GM19463 (cell line): ENCODE results near the gene KRTAP10-9.
"Not testable (repeated sequence)": the region's sequence is repeated elsewhere in the genome, so short reads cannot be mapped to it uniquely, and the experiment has no call there.

ENCODE experiments used
- ATAC-seq: cut with Tn5 transposase; IDR thresholded peaks from one replicate; pipeline ENCODE4 v1.9.1; 2021; ENCODE audit warnings: mild to moderate bottlenecking, moderate library complexity; ENCODE audit not compliant: unreplicated experiment

Gene KRTAP10-9

DNA sequence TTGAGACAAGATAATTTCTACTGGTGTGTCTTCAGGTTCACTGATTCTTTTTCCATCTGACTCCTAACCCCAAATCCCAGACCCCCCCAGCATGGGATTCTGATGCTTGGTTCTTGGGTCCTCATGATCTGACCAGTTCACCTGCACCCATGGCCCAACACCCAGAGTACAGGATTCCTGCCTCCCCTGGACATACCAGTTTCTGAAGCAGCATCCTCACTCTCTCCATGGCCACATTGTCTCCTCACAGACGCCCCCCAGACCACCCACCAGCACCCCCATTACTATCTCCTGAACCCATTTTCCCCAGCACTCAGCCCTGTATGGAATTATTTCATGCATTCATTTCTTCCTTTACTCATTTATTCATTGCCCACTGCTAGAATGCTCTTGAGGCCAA lies 30.0 kb downstream of the KRTAP10-9 start:
- ATAC-seq: no peak

DNA sequence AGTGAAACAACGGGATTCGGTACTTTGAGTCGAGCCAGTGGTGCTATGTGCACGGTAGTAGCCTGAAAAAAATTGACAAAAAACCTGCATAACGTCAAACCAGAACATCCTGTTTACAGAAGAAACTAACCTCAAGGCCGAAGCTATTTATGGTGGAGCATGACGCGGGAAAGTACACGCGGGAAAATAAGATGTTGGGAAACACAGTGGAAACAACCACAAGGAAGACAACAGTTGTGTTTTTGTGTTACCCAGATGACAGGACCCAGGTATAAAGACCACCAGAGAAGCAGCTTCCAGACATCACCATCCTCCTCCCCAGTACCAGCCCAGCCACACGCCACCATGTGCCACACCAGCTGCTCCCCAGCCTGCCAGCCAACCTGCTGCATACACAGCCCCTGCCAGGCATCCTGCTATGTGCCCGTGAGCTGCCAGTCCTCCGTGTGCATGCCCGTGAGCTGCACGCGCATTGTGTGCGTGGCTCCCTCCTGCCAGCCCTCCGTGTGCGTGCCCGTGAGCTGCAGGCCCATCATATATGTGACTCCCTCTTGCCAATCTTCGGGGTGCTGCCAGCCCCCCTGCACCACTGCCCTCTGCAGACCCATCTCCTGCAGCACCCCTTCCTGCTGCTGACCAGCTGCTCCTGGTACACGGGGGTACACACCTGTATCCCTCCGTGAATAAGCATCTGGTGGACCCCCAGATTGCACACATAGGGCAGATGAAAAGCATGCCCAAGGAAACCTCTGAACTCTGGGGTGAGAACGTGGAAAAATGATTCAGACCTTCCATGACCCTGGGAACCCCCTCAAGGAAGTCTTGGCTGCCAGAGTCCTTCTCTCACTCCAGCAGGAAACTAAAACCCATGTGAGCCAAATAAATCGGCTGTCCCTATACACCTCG lies 31.0 kb downstream of the KRTAP10-9 start, which contains the start of gene KRTAP12-3:
KRTAP12-3 (plus strand) TSS at position 298 of the 906 bp plus-strand sequence; CDS start at position 346, 48 bp downstream.
- ATAC-seq: no peak

DNA sequence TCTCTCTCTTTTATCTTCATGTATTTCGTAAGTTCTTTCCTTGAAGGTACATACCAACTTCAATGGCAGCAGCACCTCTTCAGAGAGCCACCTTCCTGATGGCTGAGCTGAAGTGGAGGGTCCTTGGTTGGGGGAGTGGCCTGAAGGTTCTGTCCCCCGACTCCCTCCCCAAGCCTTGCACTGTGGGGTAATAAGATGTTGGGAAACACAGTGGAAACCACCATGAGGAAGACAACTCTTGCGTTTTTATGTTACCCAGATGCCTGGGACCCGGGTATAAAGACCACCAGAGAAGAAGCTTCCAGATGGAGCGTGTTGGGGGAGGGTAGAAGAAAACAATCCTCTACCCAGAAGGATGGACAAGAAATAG lies 31.6 kb downstream of the KRTAP10-9 start:
- ATAC-seq: no peak

DNA sequence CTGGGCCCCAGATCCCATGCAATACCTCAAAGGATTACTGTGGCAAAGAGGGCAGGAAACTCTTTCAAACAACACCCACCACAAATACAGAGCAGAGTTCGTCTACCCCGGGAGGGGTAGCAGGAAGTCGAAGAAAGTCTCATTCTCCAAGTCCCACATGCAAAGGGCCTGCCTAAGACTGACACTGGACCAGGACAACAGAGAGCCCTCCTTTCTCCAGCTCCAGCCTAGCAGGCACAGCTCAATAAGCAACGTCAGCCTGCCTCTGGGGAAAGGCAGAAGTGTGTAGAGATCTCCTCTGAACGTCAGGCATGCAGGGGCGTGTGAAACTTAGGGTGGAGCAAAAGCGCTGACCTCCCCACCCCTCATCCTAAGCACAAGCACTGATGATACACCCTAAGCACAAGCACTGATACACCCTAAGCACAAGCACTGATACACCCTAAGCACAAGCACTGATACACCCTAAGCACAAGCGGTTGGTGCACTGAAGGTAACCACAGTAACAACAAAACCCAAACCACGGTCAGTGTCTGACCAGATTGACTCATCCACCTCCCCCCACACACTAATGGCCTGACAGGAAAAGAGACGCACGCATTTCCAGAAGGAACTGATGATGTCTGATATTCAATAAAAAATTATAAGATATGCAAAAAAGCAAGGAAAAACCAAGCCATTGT lies 32.2 kb downstream of the KRTAP10-9 start:
- ATAC-seq: no peak

DNA sequence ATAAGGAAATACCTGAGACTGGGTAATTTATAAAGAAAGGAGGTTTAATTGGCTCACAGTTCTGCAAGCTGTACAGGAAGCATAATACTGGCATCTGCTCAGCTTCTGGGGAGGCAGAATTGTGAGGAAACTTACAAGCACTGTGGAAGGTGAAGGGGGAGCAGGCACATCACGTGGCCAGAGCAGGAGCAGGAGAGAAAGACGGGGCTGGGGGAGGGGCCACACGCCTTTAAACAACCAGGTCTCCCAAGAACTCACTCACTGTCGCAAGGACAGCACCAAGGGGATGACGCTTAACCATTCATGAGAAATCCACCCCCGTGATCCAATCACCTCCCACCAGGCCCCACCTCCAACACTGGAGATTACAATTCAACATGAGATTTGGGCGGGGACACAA lies 34.7 kb downstream of the KRTAP10-9 start:
- ATAC-seq: not testable (repeated sequence)

DNA sequence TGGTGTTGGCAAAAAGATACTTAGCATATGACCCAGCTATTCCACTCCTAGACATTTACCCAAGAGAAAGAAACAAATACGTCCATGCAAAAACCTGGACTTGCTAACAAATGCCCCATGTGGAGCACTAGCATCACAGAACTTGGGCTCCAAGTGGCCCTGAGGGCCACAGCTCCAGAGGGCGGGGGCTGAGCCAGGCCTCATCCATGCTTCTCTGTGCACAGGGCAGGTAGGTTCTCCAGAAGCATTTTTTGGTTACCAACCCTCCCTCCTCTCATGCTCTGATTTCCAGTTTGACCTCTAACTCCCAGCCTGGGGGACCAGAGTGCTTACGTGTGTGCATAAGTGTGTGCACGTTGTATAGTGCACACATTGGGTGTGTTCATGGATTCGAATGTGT lies 37.8 kb downstream of the KRTAP10-9 start:
- no peak for ATAC-seq

DNA sequence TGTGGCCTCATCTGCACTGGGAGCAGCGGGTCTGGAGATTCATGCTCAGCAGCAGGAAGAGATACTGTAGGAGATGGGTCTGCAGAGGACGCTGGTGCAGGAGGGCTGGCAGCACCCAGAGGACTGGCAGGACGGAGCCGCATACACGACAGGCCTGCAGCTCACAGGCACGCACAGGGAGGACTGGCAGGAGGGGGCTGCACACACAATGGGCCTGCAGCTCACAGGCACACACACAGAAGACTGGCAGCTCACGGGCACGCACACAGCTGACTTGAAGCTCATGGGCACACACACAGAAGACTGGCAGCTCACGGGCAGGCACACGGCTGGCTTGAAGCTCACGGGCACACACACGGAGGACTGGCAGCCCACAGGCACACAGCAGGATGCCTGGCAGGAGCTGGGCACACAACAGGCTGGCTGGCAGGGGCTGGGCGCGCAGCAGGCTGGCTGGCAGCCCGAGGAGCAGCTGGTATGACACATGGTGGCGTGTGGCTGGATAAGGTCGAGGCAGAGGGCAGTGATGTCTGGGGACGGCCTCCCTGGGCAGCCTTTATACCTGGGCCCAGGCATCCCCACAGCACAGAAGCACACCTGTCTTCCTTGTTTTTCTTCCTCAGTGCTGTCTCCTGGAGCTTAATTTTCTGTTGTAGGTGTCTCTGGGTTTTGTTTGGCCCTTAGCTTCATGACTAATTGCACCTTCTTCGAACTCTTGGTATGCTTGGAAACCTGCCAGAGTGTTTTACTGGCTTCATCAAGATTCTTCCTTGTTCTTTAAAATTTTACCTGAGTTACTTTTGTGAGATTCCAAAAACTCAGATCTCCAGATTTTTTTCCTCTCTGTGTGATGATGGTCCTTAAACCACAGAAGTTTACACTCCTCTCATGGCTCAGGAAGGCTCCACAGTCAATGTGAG lies 39.8 kb downstream of the KRTAP10-9 start, which contains the start of gene KRTAP12-2:
KRTAP12-2 (minus strand) TSS at position 527 of the 920 bp plus-strand sequence; CDS start at position 486, 41 bp downstream.
- no peak for ATAC-seq

DNA sequence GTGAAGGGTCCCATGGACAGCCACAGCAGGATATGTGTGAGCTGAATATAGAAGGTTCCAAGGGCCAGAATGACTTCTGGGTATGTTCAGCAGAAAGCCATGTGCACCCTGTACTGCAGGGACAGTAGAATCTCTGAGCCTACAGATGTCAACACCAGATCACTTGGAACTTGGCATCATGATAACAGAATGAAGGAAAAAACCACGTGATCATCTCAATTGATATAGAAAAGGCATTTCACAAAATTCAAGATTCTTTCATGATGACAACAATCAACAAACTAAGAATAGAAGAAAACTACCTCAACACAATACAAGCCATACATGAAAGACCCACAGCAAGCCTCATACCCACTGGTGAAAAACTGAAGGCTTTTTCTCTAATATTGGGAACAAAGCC lies 40.7 kb downstream of the KRTAP10-9 start:
- ATAC-seq: no peak

DNA sequence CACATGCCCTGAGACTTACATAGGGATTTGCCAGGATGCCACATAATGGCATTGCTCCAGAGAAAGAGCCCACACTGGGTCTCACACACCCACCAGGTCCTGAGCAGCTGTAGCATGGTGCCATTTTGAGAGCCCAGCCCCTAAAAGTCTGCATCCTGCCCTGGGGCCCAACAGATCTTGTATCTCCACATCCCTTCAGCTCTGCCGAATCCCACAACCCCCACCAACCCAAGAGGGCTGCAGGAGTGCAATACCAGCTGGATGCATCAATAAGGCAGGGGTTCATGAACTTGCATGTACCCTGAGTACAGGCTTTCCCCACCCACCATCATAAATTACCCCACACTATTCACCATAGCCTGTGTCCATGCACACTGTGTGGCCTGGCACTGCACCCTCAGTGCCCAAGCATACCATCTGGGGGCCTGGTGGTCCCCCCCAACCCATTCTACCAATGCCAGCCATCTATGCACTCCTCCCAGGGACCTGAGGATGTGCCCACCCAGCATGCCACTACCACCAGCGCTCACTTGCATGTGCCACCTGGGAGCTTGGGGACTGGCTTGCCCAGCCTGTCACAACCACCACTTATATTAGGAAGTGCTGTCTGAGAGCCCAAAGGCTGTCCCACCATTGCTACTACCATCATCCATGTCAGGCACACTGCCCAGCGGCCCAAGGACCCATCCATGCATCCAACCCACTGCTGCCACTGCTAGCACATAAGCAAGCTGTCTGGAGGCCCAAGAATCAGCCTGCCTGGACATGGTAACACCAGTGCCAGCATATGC lies 43.9 kb downstream of the KRTAP10-9 start:
- no peak for ATAC-seq

DNA sequence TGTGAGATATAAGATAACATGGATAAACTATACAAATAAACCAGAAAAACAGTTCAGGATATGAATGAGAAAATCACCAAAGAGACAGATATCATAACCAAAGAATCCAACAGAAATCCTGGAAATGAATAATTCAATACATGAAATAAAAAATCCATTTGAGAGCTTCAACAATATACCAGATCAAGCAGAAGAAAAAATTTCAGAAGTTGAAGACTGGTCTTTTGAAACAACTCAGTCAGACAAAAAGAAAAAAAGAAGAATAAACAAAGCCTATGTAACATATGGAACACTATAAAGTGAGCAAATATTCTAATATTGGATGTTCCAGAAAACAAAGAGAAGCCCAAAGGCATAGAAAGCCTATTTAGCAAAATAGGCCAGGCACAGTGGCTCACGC lies 45.0 kb downstream of the KRTAP10-9 start:
- no peak for ATAC-seq

DNA sequence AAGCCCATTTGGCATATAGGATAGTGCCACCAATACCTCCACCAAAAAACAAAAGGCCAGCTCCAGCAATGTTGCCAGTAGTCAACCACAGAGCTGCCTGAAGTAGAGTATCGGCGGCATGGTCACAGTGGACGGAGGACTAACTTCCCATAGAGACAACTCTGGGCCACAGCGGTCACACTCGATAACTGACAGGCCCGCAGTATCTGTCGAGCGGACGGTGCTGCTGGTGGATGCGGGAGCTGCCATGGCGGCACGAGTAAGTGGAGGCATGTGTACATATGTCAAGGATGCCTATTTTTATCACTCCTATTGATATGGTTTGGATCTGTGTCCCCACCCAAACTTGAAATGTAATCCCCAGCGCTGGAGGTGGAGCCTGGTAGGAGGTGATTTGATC lies 51.0 kb downstream of the KRTAP10-9 start:
- no peak for ATAC-seq
